HUES64 (cell line): ENCODE data around the gene CDC42BPA.

ENCODE experiments used
- H3K27ac ChIP-seq: 2 replicates; pipeline ENCODE4 v1.7.0; 2013; ENCODE audit warnings: low read depth, low read length, inconsistent platforms
- H3K27me3 ChIP-seq: 2 replicates; pipeline ENCODE4 v1.6.1; 2013; ENCODE audit warnings: mild to moderate bottlenecking, low read length; ENCODE audit not compliant: insufficient read depth
- H3K36me3 ChIP-seq: 2 replicates; pipeline ENCODE4 v1.6.1; 2013; ENCODE audit warnings: mild to moderate bottlenecking, low read length; ENCODE audit not compliant: insufficient read depth
- H3K4me1 ChIP-seq: 2 replicates; pipeline ENCODE4 v1.6.1; 2013; ENCODE audit warnings: mild to moderate bottlenecking, low read length, moderate library complexity; ENCODE audit not compliant: insufficient read depth
- H3K4me3 ChIP-seq: 2 replicates; pipeline ENCODE4 v1.5.1; 2013; ENCODE audit warnings: mild to moderate bottlenecking, low read length, moderate library complexity
- H3K9ac ChIP-seq: 2 replicates; pipeline ENCODE4 v1.6.1; 2013; ENCODE audit warnings: mild to moderate bottlenecking, low read depth, low read length
- H3K9me3 ChIP-seq: 2 replicates; pipeline ENCODE4 v1.6.1; 2013; ENCODE audit warnings: low read depth, low read length; ENCODE audit not compliant: insufficient read depth
- WGBS: fragments of 150-250, 120-280 bp; methylation state at CpG from one replicate; pipeline ENCODE4 v1.1.7; 2013; ENCODE audit warnings: missing lambda C conversion rate; 5-methylcytosine and 5-hydroxymethylcytosine counted together

Gene CDC42BPA

DNA sequence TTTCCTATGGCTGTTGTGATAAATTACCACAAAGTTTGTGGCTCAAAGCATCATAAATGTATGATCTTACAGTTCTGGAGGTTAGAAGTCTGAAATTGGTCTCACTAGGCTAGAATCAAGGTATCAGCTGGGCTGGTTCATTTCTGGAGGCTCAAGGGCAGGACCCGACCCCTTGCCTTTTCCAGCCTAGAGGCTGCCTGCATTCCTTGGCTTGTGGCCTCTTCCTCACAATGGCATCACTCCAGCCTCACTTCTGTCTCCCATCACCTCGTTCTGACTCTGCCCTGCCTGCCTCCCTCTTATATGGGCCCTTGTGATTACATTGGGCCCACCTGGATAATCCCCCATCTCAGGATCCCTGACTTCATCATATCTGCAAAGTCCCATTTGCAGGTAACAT is 370.2 kb downstream of the CDC42BPA start:
- Histone ChIP-seq H3K36me3 (no peaks in the 10 kb centered on the region), H3K4me3 (no peak overlapping the region), H3K9ac (no peak overlapping the region), H3K9me3 (no peaks in the 10 kb centered on the region), H3K27me3 (no peaks in the 10 kb centered on the region), H3K27ac (no peak overlapping the region), H3K4me1 (peaks cover 4% of the 10 kb centered on the region; the same call in 1 of the 2 replicates)
- WGBS, result 87% methylated on average over 2 of the region's 2 CpGs

- Histone ChIP-seq H3K9ac (no peak overlapping the region), H3K36me3 (no peaks in the 10 kb centered on the region), H3K27me3 (no peaks in the 10 kb centered on the region), H3K27ac (no peak overlapping the region), H3K9me3 (no peaks in the 10 kb centered on the region), H3K4me3 (no peak overlapping the region), H3K4me1 (peaks cover 12% of the 10 kb centered on the region)
- WGBS, result 95% methylated on average over 3 of the region's 3 CpGs
Observed at GRCh38 chr1:226946841-226947240, 371.5 kb downstream of the CDC42BPA start.

- Histone ChIP-seq H3K9me3 (no peaks in the 10 kb centered on the region), H3K4me1 (peaks cover 13% of the 10 kb centered on the region), H3K9ac (no peak overlapping the region), H3K4me3 (no peak overlapping the region), H3K27ac (no peak overlapping the region), H3K36me3 (no peaks in the 10 kb centered on the region), H3K27me3 (no peaks in the 10 kb centered on the region)
- WGBS, result 93% methylated on average over 9 of the region's 9 CpGs
Observed at GRCh38 chr1:226946285-226946684, 372.0 kb downstream of the CDC42BPA start.

DNA sequence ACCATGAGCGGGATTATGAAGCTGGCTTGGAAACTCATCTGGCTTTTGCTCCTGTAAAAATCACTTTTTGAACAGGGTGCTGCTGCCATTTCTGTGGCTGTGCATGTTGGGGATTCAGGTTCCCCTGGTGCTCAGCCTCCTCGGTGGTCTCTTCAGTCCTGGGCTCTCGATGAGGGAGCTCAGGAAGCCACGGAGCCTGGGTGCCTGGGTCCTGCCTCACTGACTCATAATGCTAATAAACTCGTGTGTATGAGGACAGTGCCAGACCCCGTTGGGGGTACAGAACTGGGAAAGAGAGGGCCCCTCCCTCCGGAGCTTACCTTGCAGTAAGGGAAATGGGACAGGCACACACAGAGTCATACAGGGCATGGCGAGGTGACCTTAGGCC is 372.4 kb downstream of the CDC42BPA start:
- Histone ChIP-seq H3K27ac (no peak overlapping the region), H3K4me3 (no peak overlapping the region), H3K9me3 (no peaks in the 10 kb centered on the region), H3K27me3 (peaks cover 4% of the 10 kb centered on the region), H3K36me3 (no peaks in the 10 kb centered on the region), H3K4me1 (peaks cover 13% of the 10 kb centered on the region), H3K9ac (no peak overlapping the region)
- 78% methylated on average over 8 of the region's 8 CpGs for WGBS

GRCh38 chr1:226945106-226945857 is 373.0 kb downstream of the CDC42BPA start:
- Histone ChIP-seq H3K27me3 (peaks cover 8% of the 10 kb centered on the region), H3K36me3 (no peaks in the 10 kb centered on the region), H3K9me3 (no peaks in the 10 kb centered on the region), H3K27ac (no peak overlapping the region), H3K4me1 (peaks cover 13% of the 10 kb centered on the region), H3K4me3 (no peak overlapping the region), H3K9ac (no peak overlapping the region)
- WGBS, result 68% methylated on average over 19 of the region's 19 CpGs

DNA sequence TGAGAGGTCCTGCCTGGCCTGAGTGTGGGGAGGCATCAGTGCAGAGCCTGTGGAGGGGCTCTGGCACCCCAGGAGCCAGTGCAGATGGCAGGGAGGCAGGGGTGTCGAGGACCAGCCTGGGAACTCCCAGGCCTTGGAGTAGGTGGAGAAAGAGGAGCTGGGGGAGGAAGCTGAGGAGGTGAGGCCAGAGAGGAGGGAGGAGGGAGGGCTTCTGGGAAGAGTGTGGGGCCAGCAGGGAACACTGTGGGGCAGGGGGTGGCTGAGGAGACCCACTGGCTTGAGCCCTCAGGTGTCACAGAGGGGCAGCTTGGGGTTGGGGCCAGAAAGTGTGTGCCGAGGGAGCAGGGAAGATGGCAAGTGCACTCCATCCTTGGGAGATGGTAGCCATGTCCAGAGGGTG is 374.4 kb downstream of the CDC42BPA start:
- H3K9me3 ChIP-seq, result no peaks in the 10 kb centered on the region
- H3K27ac ChIP-seq, result no peak overlapping the region
- peaks cover 16% of the 10 kb centered on the region for H3K4me1 ChIP-seq
- peaks cover 8% of the 10 kb centered on the region for H3K27me3 ChIP-seq
- WGBS, result 91% methylated on average over 2 of the region's 2 CpGs
- H3K9ac ChIP-seq, result no peak overlapping the region
- no peaks in the 10 kb centered on the region for H3K36me3 ChIP-seq
- no peak overlapping the region for H3K4me3 ChIP-seq

GRCh38 chr1:226943156-226943555 is 375.1 kb downstream of the CDC42BPA start:
- peaks cover 8% of the 10 kb centered on the region for H3K27me3 ChIP-seq
- H3K9ac ChIP-seq, result no peak overlapping the region
- no peaks in the 10 kb centered on the region for H3K9me3 ChIP-seq
- H3K4me3 ChIP-seq, result no peak overlapping the region
- H3K36me3 ChIP-seq, result no peaks in the 10 kb centered on the region
- WGBS, result 87% methylated on average over 5 of the region's 5 CpGs
- H3K4me1 ChIP-seq, result peaks cover 21% of the 10 kb centered on the region
- H3K27ac ChIP-seq, result no peak overlapping the region

DNA sequence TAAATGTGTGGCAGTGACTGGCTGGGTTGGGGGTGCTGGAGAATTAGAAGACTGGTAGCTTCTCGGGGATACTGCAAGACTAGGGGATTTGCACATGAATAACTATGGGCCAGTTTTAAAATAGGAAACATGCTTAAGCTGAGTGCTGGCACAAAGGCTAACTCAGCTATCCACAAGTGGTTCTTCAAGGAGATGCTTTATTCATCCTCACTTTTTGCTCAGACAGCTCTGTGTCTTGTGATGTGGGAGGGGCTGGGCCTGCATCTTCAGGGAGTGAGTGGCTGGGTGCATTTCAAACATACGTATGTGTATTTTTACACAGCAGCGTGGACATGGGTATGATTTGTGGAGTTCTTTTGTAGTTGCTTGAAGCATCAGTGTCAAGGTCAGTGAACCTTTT is 375.9 kb downstream of the CDC42BPA start:
- no peak overlapping the region for H3K9ac ChIP-seq
- no peak overlapping the region for H3K27ac ChIP-seq
- no peak overlapping the region for H3K4me3 ChIP-seq
- peaks cover 21% of the 10 kb centered on the region for H3K4me1 ChIP-seq
- no peaks in the 10 kb centered on the region for H3K36me3 ChIP-seq
- 84% methylated on average over 3 of the region's 3 CpGs for WGBS
- H3K27me3 ChIP-seq, result peaks cover 8% of the 10 kb centered on the region
- H3K9me3 ChIP-seq, result no peaks in the 10 kb centered on the region

GRCh38 chr1:226940806-226941067 is 377.6 kb downstream of the CDC42BPA start:
- WGBS, result 63% methylated on average over 5 of the region's 6 CpGs

GRCh38 chr1:226940029-226940805 is 378.1 kb downstream of the CDC42BPA start, which contains the start of gene COQ8A:
TSS of gene COQ8A (plus strand) at chr1:226940294. CDS start at chr1:226961386, 21,092 bp downstream.
- no peaks in the 10 kb centered on the region for H3K36me3 ChIP-seq
- H3K27ac ChIP-seq, result peak within 1 kb of the TSS; percentile 98
- peaks cover 17% of the 10 kb centered on the region for H3K4me1 ChIP-seq
- no peaks in the 10 kb centered on the region for H3K9me3 ChIP-seq
- H3K4me3 ChIP-seq, result peak within 1 kb of the TSS; percentile 70
- H3K27me3 ChIP-seq, result peaks cover 8% of the 10 kb centered on the region
- 1% methylated on average over 73 of the region's 73 CpGs for WGBS
- H3K9ac ChIP-seq, result peak within 1 kb of the TSS; percentile 94

More at GRCh38 chr1:226940806-226941067, 377.6 kb downstream of the CDC42BPA start:
- no peaks in the 10 kb centered on the region for H3K36me3 ChIP-seq
- H3K4me3 ChIP-seq, result peak overlapping the region; percentile 70
- H3K4me1 ChIP-seq, result peaks cover 20% of the 10 kb centered on the region
- H3K9me3 ChIP-seq, result no peaks in the 10 kb centered on the region
- peaks cover 8% of the 10 kb centered on the region for H3K27me3 ChIP-seq
- H3K9ac ChIP-seq, result peak overlapping the region; percentile 70
- H3K27ac ChIP-seq, result no peak overlapping the region
